RWPE1 (cell line): ENCODE results near the gene APOLD1.
A peak's percentile ranks its signal among the peaks of the same experiment; 100 is the strongest.

Experiments
- CTCF ChIA-PET: fragments of 350-600 bp; sonication (Branson Sonifier 250); formaldehyde crosslinking; extraction: SDS; loops from one replicate; lab custom pipeline; 2021; lab: Yijun Ruan, JAX
- POLR2A ChIA-PET: fragments of 400-600 bp; formaldehyde crosslinking; extraction: SDS; loops from one replicate; lab custom pipeline; 2020; ENCODE audit warnings: antibody characterized with exemption; ENCODE audit not compliant: low non-redundant PET; lab: Yijun Ruan, JAX
- DNase-seq: peaks from one replicate; pipeline ENCODE4 v3.0.0; 2012; ENCODE audit warnings: low spot score
- H3K27ac ChIP-seq: fragments of 450-650 bp; 2 replicates; pipeline ENCODE4 v1.5.1; 2017
- CTCF ChIP-seq: fragments of 450-650 bp; conservative IDR thresholded peaks from 2 replicates; pipeline ENCODE4 v1.5.1; 2017; ENCODE audit warnings: low read depth, mild to moderate bottlenecking

The APOLD1 gene

GRCh38 chr12:12764824-12765223 lies 20.6 kb upstream of the APOLD1 start:
- no peak for TF ChIP-seq CTCF
- ChIA-PET POLR2A (no interaction called here), CTCF (no interaction called here)
- DNase-seq = no peak
- no peak overlapping the region for H3K27ac ChIP-seq

GRCh38 chr12:12770262-12770661 lies 15.2 kb upstream of the APOLD1 start:
- POLR2A ChIA-PET = no interaction called here
- no peak overlapping the region for H3K27ac ChIP-seq
- CTCF ChIA-PET = interaction anchor here (0.6 kb wide), 1 partner anchor 432 kb away, joined by 3 read pairs; no protein-coding TSS in a partner anchor
- no peak for TF ChIP-seq CTCF
- DNase-seq = no peak

- no peak for TF ChIP-seq CTCF
- POLR2A ChIA-PET = no interaction called here
- CTCF ChIA-PET = interaction anchor here (0.6 kb wide), 1 partner anchor 1248 kb away, joined by 3 read pairs; no protein-coding TSS in a partner anchor
- no peak for DNase-seq
- no peak overlapping the region for H3K27ac ChIP-seq
These were observed 10.7 kb upstream of the APOLD1 start for GRCh38 chr12:12774791-12775190.

GRCh38 chr12:12776261-12776660 lies 9.2 kb upstream of the APOLD1 start:
- no peak overlapping the region for H3K27ac ChIP-seq
- DNase-seq = peak; percentile 46

GRCh38 chr12:12777092-12777491 lies 8.4 kb upstream of the APOLD1 start:
- no peak for TF ChIP-seq CTCF
- ChIA-PET CTCF (no interaction called here), POLR2A (no interaction called here)
- no peak for DNase-seq
- no peak overlapping the region for H3K27ac ChIP-seq

More at GRCh38 chr12:12776261-12776660, 9.2 kb upstream of the APOLD1 start:
- CTCF ChIA-PET = interaction anchor here (0.5 kb wide), 1 partner anchor 43 kb away, joined by 3 read pairs; no protein-coding TSS in a partner anchor
- TF ChIP-seq CTCF = no peak
- POLR2A ChIA-PET = no interaction called here

GRCh38 chr12:12779007-12779406 lies 6.5 kb upstream of the APOLD1 start:
- DNase-seq = no peak
- no peak overlapping the region for H3K27ac ChIP-seq
- CTCF ChIA-PET = interaction anchor here (1.0 to 1.1 kb wide), 2 partner anchors 35 to 42 kb away, joined by 4 to 5 read pairs; no protein-coding TSS in a partner anchor
- POLR2A ChIA-PET = interaction anchor here (0.5 kb wide), 1 partner anchor 117 kb away, joined by 5 read pairs; no protein-coding TSS in a partner anchor
- no peak for TF ChIP-seq CTCF
